Bronchial epithelial cell (primary cell): ENCODE results near the gene MCTP1. TPM values are rescaled to one million over a fixed set of nuclear protein-coding genes. Genes with fewer than 3 reads are reported as not detected.
A peak's percentile ranks its signal among the peaks of the same experiment; 100 is the strongest.

ENCODE experiments used
- DNase-seq: peaks from one replicate; pipeline ENCODE4 v3.0.0-alpha.2; 2010; ENCODE audit warnings: low read depth
- FAIRE-seq: peaks from 2 replicates; lab custom pipeline; 2011; peaks lifted over from hg19 to GRCh38; lab: Jason Lieb, UNC
- H3K27me3 ChIP-seq: 2 replicates; pipeline ENCODE4 v1.5.1; 2011; ENCODE audit warnings: low read length; ENCODE audit not compliant: control insufficient read depth, insufficient read depth
- H3K36me3 ChIP-seq: 2 replicates; pipeline ENCODE4 v1.5.1; 2011; ENCODE audit warnings: low read length; ENCODE audit not compliant: control insufficient read depth, insufficient read depth
- H3K4me3 ChIP-seq: 2 replicates; pipeline ENCODE4 v1.5.1; 2011; ENCODE audit warnings: mild to moderate bottlenecking, low read depth, low read length, control low read depth
- total RNA-seq: library from RNA; depleted of rRNA; stranded (reverse); fragments of >200 nt; gene quantifications from 2 replicates; pipeline ENCODE4 v1.2.1, GENCODE V29; 2014
- TF ChIP-seq, protein P1 (sequence below): IDR thresholded peaks from 2 replicates; pipeline ENCODE4 v1.5.1; 2011; ENCODE audit warnings: mild to moderate bottlenecking, moderate library complexity, low read length, control low read depth, inconsistent platforms; ENCODE audit not compliant: insufficient read depth, severe bottlenecking

MCTP1 gene
- total RNA-seq, 1 donor from 2014 or later = 17.9 TPM

DNA sequence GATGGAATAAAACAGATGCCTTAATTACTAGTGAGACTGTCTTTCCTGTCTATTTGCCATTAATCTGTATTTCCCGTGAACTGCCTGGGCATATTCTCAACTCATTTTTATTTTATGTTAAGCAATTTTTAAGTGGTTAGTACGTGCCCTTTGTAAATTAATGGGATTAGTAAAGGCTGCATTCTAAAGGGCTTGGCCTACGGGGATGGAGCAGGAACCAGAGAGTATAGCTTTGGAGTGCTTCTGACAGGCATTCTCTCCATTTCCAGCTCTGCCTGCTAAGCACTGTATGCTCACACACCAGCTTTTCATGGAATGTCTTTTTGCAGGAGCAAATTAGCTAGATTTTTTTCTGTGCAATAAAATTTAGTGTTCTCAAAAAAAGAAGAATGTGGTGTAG is 241.2 kb downstream of the MCTP1 start:
- DNase-seq (no peak), FAIRE-seq (no peak)
- H3K27me3 ChIP-seq = no peaks in the 10 kb centered on the region
- no peak overlapping the region for H3K4me3 ChIP-seq
- no peaks in the 10 kb centered on the region for H3K36me3 ChIP-seq
- TF ChIP-seq, protein P1, sequence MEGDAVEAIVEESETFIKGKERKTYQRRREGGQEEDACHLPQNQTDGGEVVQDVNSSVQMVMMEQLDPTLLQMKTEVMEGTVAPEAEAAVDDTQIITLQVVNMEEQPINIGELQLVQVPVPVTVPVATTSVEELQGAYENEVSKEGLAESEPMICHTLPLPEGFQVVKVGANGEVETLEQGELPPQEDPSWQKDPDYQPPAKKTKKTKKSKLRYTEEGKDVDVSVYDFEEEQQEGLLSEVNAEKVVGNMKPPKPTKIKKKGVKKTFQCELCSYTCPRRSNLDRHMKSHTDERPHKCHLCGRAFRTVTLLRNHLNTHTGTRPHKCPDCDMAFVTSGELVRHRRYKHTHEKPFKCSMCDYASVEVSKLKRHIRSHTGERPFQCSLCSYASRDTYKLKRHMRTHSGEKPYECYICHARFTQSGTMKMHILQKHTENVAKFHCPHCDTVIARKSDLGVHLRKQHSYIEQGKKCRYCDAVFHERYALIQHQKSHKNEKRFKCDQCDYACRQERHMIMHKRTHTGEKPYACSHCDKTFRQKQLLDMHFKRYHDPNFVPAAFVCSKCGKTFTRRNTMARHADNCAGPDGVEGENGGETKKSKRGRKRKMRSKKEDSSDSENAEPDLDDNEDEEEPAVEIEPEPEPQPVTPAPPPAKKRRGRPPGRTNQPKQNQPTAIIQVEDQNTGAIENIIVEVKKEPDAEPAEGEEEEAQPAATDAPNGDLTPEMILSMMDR = no peak

DNA sequence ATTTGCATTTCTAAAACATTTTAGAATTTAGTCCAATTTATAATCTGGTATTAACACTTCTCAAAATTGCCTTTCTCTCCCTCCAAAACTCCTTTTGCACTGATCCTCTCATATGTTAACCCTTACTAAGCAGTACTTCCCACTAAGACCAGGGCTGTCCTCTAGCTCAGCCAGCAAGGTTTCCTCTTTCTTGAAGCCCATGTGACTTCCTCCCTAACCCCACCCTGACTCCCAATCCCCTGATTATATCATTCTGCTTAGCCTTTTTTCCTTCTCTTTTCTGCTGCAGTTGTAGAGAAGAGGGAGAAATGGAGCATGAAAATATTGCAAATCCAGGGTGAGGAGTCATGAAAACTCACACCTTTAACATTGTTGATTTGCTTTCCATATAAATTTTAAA is 241.7 kb downstream of the MCTP1 start:
- Histone ChIP-seq H3K27me3 (no peaks in the 10 kb centered on the region), H3K4me3 (no peak overlapping the region), H3K36me3 (no peaks in the 10 kb centered on the region)
- no peak for FAIRE-seq
- TF ChIP-seq, protein P1 = no peak
- no peak for DNase-seq

DNA sequence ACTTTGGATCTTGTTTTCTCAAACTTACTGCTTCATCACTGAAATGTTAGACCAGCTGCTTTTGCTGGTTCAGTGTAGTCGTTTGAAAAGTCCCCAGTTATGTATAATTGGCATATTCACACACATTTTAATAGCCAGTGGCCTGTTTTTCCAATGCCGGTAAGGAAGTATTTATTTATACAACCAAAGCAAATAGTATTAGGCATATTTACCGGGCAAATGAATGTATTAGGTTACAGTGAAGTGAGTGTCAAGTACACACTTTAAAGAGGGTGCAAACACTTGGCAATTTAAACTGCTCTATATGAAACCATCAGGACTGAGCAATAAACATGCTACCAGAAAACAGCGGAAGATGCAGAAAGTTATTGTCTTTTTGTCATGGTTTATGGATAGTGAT is 242.9 kb downstream of the MCTP1 start:
- TF ChIP-seq, protein P1 = no peak
- FAIRE-seq = no peak
- H3K27me3 ChIP-seq = no peaks in the 10 kb centered on the region

DNA sequence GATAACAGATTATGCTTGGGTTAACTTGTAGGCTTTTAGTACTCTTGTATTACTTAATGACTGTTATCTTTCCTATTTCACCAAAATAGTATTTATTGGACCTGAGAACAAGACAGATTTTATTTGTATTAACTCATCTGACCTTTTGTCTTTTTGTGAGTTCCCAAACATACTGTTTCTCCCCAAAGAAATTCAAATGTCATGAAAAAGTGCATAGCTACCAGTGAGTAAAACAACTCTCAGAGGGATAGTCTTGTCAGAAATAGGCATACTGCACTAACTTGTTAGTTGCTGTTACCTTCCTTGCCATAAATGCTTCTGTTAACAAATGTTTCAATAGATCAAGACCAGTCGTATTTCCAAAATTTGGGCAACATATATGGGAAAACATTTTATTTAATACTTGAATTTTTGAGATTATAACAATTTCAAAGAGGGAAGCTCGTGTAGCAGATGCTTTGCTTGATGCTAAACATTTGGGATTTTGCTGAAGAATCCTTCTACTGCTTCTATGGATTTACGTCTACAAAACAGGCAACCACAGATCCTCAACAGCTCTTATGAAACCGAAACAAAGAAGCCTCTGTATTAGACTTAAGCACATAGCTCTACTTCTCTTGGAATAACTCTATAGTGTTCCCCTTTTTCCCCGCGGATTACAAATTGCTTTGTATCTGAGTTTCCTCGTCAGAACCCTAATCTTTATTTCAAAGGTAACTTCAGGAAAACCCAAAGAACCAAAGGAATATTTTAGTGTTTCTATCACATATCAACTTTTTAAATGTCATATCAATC is 248.8 kb downstream of the MCTP1 start:
- H3K36me3 ChIP-seq = no peaks in the 10 kb centered on the region
- TF ChIP-seq, protein P1 = no peak
- H3K4me3 ChIP-seq = no peak overlapping the region
- no peaks in the 10 kb centered on the region for H3K27me3 ChIP-seq
- FAIRE-seq (no peak), DNase-seq (no peak)

More for the DNA sequence above, 242.9 kb downstream of the MCTP1 start:
- peak; percentile 4 for DNase-seq
- no peaks in the 10 kb centered on the region for H3K36me3 ChIP-seq
- H3K4me3 ChIP-seq = no peak overlapping the region

DNA sequence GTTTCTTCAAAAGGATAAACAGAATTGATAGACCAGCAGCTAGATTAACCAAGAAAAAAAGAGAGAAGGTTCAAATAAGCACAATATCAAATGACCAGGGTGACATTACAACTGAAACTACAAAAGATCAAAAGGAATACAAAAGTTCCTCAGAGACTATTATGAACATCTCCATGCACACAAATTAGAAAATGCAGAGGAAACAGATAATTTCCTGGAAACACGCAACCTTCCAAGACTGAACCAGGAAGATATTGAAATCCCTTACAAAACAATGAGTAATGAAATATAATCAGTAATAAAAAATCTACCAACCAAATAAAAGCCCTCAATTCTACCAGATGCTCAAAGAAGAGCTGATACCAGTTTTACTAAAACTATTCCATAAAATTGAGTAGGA is 252.1 kb downstream of the MCTP1 start:
- DNase-seq (no peak), FAIRE-seq (no peak)
- Histone ChIP-seq H3K4me3 (no peak overlapping the region), H3K36me3 (no peaks in the 10 kb centered on the region), H3K27me3 (no peaks in the 10 kb centered on the region)
- TF ChIP-seq, protein P1 = no peak
